Activated CD4-positive, alpha-beta T cell treated with anti-CD3 and anti-CD28 coated beads, Interleukin-2, Interleukin-4, amounts not matched to agents 100 ng/mL and 50 ng/mL, durations not matched to agents 16 hours and 8 hours (primary cell): ENCODE results near the gene RNASE3.
"Not testable (repeated sequence)": the region's sequence is repeated elsewhere in the genome, so short reads cannot be mapped to it uniquely, and the experiment has no call there.

Source experiments
- DNase-seq: peaks from one replicate; pipeline ENCODE4 v3.0.0-alpha.2; 2020; ENCODE audit warnings: low spot score

RNASE3 gene

DNA sequence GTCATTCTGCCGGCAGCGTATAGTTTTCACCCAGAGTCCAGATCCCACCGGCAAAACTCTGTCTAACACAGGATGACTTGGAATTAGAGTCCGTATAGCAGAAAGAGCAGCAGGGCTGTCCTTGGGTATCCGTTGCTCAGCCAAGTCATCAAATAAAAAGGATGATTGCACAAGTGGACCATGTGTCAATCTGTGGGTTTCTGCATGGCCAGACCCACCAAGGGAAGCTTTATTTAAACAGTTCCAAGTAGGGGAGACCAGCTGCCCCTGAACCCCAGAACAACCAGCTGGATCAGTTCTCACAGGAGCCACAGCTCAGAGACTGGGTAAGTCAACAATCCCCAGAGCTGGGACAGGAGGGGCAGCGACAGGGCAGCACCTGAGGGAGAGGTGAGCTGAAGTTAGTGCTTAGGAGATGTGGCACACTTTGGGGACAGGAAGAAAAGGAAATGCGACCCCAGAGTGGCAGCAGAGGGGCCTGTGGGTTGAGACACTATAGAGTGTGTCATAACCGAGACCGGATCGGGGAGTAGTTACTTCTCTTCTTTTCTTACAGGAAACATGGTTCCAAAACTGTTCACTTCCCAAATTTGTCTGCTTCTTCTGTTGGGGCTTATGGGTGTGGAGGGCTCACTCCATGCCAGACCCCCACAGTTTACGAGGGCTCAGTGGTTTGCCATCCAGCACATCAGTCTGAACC lies at the start of gene RNASE3:
Gene RNASE3, plus strand, starts transcription at position 260 of the 700 bp plus-strand sequence. Its CDS starts 302 bp downstream, at position 562.
- not testable (repeated sequence) for DNase-seq

- DNase-seq, result no peak
Observed at GRCh38 chr14:20846560-20846959, 44.6 kb upstream of the RNASE3 start.

- DNase-seq, result no peak
Observed at GRCh38 chr14:20848316-20848954, 42.8 kb upstream of the RNASE3 start.

DNA sequence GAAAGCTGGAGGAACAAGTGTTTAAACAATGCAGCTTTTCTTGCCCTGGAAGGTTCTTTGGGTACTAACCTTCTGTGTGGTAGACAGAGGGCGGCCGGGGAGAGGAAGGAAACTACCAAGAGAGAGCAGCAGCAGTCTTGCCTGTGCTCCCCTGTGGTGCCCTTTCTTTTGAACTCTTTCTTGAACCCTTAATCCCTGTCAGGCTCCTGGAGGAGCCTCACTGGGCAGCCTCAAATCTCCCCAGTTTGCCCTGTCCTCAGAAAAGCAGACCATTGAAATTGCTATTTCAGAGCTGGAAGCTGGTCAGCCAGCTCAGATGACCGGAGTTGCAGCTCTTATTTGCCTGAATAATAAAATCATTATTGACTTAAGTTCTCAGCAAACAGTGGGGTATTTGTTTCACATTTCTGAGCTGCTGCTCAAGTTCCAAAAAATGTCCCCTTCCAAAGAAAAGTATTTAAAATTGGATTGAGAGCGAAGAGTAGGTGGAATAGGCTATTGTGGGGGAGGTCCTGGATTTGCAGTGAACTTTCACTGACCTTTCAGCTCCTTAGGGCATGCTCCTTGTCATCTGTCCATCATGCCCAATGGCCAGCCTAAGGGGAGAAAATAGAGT lies 42.1 kb upstream of the RNASE3 start:
- no peak for DNase-seq

GRCh38 chr14:20853042-20853441 lies 38.1 kb upstream of the RNASE3 start:
- DNase-seq, result no peak

DNA sequence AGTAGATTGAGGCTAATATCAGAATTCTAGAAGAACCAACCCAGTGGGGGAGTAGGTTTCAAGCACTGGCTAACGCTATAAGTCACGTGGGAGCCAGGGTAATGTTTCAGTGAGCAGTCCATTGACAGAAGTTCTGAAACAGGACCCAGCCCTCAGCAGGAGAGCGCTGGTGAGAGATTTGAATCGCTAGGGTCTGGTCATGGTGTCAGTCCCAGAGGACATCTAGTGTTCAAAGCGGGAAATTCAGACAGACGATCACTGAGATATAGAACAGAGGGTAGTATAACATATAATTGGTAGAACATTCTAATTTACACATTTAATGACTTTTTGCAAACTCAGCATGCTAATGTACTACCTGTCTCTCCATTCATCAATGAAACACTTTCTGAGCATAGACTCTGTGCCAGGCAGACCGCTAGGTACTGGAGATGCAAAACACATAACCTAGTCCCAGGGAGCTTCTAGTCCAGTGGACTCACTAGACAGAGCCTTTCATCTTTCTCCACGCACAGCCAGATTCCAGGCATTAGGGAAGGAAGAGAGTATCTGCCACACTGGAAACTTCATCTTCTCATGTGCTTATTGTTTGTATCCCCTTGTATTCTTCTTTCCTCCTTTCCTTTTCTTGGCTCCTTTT lies 35.4 kb upstream of the RNASE3 start:
- peak; percentile 68 for DNase-seq

DNA sequence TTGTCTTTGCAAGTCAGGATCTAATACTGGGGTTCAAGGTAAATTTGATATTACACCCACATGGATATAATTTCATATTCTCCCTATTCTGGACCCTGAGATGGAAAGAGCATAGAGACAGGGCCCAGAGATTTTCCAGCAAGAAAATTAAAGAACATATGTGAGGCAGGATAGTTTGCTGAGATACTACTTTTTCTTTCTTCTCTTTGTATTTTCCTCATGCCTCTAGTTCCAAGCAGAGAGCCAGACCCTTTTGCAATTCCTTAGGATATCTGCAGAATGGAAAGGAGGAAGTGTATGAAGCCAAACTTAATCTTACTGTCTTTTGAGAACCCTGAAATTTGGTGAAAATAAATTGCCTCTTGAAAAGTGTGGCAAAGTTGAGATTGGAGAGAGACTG lies 34.0 kb upstream of the RNASE3 start:
- DNase-seq, result no peak

GRCh38 chr14:20857630-20858261 lies 33.4 kb upstream of the RNASE3 start:
- peak; percentile 76 for DNase-seq

DNA sequence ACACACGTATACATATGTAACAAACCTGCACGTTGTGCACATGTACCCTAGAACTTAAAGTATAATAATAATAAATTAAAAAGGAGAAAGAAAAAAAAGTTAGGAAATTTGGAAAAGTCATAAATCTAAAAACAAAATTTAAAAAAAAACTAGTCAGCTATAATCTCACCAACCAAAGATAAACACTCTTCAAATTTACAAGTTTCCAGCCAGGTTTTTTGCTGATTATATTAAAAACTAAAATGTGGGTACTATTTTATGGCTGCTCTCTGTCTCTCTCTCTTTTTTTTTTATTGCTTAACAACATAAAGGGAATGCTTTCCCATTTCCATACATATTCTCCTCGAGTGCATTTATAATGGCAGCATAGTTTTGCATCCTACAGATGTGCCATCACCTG lies 25.0 kb upstream of the RNASE3 start:
- no peak for DNase-seq

DNA sequence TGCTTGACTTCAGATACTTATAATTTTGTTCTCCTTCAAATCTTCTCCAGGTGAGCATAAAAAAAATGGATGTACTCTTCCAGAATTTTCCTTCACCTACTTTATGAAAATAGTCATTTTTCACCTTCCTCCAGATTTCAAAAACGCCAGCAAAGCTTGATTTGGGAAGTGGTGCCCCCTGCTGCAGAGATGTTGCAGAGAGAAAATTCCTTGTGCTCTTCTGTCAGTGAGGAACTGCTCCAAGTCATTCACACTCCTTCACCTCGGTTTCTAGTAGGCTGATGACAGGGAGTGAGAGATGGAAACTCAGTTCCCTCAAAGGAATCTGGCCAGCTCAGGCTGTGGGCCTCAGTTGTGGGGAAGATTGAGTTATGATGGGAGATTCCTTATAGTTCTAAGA lies 24.2 kb upstream of the RNASE3 start:
- no peak for DNase-seq

- DNase-seq, result peak; percentile 88
Observed at GRCh38 chr14:20873370-20874177, 17.6 kb upstream of the RNASE3 start.

DNA sequence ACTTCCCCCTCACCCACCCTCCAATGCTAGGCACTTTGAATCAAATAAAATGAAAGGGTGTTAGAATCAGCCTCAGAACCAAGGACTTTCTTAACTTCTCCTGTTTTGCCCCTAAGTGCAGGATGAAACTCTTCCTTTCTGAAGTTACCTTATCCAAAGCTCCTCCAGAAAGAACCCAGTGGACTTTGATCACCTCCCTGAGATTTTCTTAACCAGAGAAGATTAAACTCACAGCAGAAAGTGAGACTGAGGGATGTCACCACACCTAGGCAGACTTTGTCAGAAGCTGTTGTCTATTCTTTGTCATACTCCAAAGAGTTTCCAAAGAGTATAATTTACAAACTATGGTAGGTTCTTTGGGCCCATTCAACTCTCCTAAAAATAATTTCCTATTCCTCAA lies 14.2 kb upstream of the RNASE3 start:
- DNase-seq, result no peak

GRCh38 chr14:20878695-20879094 lies 12.5 kb upstream of the RNASE3 start:
- no peak for DNase-seq

DNA sequence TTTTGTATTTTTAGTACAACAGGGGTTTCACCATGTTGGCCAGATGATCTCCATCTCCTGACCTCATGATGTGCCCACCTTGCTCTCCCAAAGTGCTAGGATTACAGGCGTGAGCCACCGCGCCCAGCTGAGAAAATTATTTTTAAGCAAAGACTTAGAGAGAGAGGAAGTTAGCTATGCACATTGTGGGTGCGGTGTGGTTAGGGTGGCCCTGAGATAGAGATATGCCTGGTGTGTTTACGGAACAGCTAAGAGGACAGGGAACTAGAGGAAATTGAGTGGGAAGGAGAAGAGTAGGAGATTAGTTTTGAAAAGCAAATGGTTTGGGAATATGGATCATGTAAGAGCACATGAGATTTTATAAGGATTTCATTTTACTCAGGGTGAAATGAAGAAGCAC lies 10.0 kb upstream of the RNASE3 start:
- not testable (repeated sequence) for DNase-seq

- DNase-seq, result not testable (repeated sequence)
Observed at GRCh38 chr14:20882787-20883186, 8.4 kb upstream of the RNASE3 start.

DNA sequence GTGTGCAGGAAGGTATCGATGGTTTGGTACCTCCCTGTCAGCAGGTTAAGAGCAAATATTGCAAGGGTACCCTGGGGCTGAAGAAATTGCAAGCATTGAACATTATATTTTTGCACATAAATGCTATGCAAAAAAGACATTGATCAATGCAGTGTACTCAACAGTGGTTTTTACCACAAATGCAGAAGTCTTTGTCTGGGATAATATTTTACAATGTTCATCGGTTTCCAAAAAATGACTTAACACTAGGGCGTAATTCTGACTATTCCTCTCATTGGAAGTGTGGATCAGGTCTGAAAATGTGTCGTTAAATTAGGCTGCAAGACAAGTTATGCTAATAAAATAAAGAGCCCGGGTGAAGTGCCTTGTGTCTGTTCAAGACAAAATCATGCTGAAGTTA lies 2.8 kb upstream of the RNASE3 start:
- not testable (repeated sequence) for DNase-seq

DNA sequence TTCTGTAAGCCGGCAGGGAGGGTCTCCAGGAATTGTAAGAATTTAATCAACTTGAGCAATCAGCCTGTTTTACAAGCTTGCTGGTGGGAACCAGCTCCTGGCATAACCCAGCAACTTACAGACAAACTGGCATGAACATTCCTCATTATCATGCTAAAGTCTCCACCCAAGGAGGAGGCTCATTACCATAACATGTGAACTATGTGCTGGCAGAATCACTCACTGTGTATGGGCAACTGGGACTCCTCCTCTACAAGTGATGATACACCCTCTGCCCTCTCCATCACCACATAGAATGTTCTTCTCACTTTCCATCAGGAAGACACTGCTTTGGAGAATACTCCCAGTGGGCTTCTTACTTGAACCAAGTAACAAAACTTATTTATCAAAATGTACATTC lies 4.1 kb downstream of the RNASE3 start:
- not testable (repeated sequence) for DNase-seq

DNA sequence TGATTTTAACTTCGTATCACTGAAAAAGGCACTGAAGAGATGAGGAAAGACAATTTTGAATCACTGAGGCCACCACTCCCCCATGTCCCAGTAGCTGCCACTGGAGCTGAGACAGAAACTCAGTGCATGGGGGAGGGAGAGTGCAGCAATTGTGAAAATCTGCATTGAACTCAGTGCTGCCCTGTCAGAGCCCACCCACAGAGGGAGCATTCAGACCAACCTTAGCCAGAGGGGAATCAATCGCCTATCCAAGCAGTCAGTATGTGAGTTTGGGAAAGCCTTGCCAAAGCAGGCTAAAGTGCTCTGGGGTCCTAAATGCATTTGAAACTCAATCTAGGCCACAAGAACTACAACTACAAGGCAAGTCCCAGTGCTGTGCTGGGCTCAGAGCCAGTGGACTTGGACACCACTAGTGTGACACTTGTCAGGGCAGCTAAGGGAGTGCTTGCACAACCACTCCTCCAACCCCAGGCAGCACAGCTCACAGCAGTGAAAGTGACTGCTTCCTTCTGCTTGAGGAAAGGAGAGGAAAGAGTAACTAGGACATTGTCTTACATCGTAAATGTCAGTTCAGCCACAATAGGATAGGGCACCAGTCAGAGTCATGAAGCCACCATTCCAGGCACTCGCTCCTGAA lies 13.3 kb downstream of the RNASE3 start:
- DNase-seq, result no peak

DNA sequence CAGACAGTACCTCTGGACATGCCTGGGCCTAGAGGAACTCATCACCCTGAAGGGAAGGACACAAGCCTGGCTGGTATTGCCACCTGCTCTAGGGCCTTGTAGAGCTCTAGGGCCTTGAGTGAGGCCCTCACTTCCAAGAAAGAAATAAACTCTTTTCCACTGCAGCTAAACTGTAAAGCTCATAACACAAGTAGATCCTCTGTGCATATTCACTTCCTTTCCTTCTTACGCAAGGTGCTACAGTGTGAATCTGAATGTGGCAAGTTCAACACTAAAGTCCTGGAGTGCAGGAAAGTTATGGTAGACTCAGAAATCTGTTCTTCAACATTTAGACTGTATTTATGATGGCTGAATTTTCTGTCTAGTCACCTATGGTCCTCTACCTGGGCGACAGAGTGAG lies 14.5 kb downstream of the RNASE3 start:
- DNase-seq, result no peak

DNA sequence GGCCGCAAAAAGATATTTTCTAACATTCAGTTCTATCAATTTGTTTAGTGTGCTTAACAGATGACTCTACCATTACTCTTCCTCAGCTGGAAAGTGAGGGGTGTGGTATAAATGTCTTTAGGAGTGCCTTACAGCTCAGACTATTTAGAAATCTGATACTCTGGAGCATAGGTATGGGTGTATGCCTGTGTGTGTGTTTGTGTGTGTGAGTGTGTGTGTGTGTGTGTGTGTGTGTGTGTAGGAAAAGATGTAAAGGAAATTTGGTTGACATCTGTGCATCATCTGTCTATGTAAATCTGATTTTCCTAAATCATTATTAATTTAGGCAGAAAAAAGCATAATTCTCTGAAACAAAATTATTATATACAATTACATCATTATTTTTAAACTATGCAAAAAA lies 16.0 kb downstream of the RNASE3 start:
- DNase-seq, result no peak

- DNase-seq, result not testable (repeated sequence)
Observed at GRCh38 chr14:20910822-20911221, 19.6 kb downstream of the RNASE3 start.
